K562 (cell line): ENCODE results near the gene OCA2. TPM values are rescaled to one million over a fixed set of nuclear protein-coding genes. Genes with fewer than 3 reads are reported as not detected.

Experiments
- ATAC-seq: fragments of 200-7000 bp; cut with Tn5 transposase; 3 replicates; pipeline ENCODE4 v1.9.1; 2020; ENCODE audit warnings: moderate library complexity
- BruUV-seq: library from RNA; stranded (reverse); fragments of 400-500 nt; replicated peaks from 2 replicates; lab custom pipeline; 2021; lab: Mats Ljungman, UMichigan
- CTCF ChIA-PET: fragments of 300-600 bp; formaldehyde crosslinking; extraction: SDS; loops from one replicate; lab custom pipeline; 2021; ENCODE audit warnings: low intra/inter-chr PET ratio; lab: Yijun Ruan, JAX
- POLR2A ChIA-PET: fragments of 300-600, 350-650 bp; sonication (Branson Sonifier 250); formaldehyde crosslinking; extraction: SDS; loops from one replicate; lab custom pipeline; 2021; ENCODE audit warnings: antibody characterized with exemption, inconsistent platforms; lab: Yijun Ruan, JAX
- DNase-seq, 4 experiments: peaks; one replicate each; pipeline versions ENCODE4 v3.0.0 to v3.0.0-alpha.2; 2011 to 2018; ENCODE audit warnings: low spot score in 3 of 4, mixed read lengths in 3 of 4; ENCODE audit errors: extremely low read depth in 1 of 4
- FAIRE-seq: peaks from 2 replicates; lab custom pipeline; 2011; peaks lifted over from hg19 to GRCh38; lab: Jason Lieb, UNC
- H2AFZ ChIP-seq: 2 replicates; pipeline ENCODE4 v1.6.0; 2011; ENCODE audit warnings: low read depth, low read length, control low read depth, inconsistent platforms
- H3K27ac ChIP-seq: fragments of 200-600 bp; 3 replicates; pipeline ENCODE4 v1.8.0; 2011; ENCODE audit warnings: low read depth, mild to moderate bottlenecking, control low read depth, inconsistent platforms, low read length, moderate library complexity, mixed read lengths; ENCODE audit errors: extremely low read depth
- H3K27me3 ChIP-seq, 2 experiments: fragments of 300-600 bp in 1 of 2; 2 replicates in 1 of 2; 3 replicates in 1 of 2; pipeline versions ENCODE4 v1.6.0 to v1.8.0; 2011; ENCODE audit warnings: inconsistent platforms in 2 of 2, low read length in 2 of 2, mild to moderate bottlenecking in 1 of 2, mixed read lengths in 1 of 2, moderate library complexity in 1 of 2; ENCODE audit not compliant: control insufficient read depth in 2 of 2, insufficient read depth in 2 of 2
- H3K36me3 ChIP-seq: fragments of 300-600 bp; 3 replicates; pipeline ENCODE4 v1.8.0; 2011; ENCODE audit warnings: mild to moderate bottlenecking, low read length, inconsistent platforms; ENCODE audit not compliant: control insufficient read depth, insufficient read depth
- H3K4me1 ChIP-seq, 2 experiments: fragments of 200-600 bp in 1 of 2; replicated peaks in 1 of 2; 2 replicates in 1 of 2; 3 replicates in 1 of 2; pipeline versions ENCODE4 v1.5.1 to v1.8.0; 2011; ENCODE audit warnings: inconsistent platforms in 2 of 2, low read length in 2 of 2, mild to moderate bottlenecking in 1 of 2, mixed read lengths in 1 of 2, moderate library complexity in 1 of 2; ENCODE audit not compliant: control insufficient read depth in 2 of 2, insufficient read depth in 2 of 2
- H3K4me2 ChIP-seq: 2 replicates; pipeline ENCODE4 v1.6.1; 2011; ENCODE audit warnings: low read length, control low read depth, inconsistent platforms, mixed read lengths; ENCODE audit not compliant: insufficient read depth
- H3K4me3 ChIP-seq: fragments of 200-600 bp; sonication (generic), shearing (Covaris generic); 2 replicates; pipeline ENCODE4 v1.5.1; 2016; ENCODE audit warnings: control low read depth, inconsistent platforms
- H3K79me2 ChIP-seq: fragments of 200-600 bp; 3 replicates; pipeline ENCODE4 v1.8.0; 2011; ENCODE audit warnings: low read length, inconsistent platforms; ENCODE audit not compliant: control insufficient read depth, insufficient read depth
- H3K9ac ChIP-seq, 2 experiments: 2 replicates each; pipeline versions ENCODE4 v1.6.0 to v1.6.1; 2011; ENCODE audit warnings: low read depth in 2 of 2, low read length in 2 of 2, control low read depth in 1 of 2, inconsistent platforms in 1 of 2, mild to moderate bottlenecking in 1 of 2, mixed read lengths in 1 of 2; ENCODE audit not compliant: insufficient read depth in 1 of 2
- H3K9me1 ChIP-seq: one replicate; pipeline ENCODE4 v1.6.0; 2011; ENCODE audit warnings: inconsistent platforms, mild to moderate bottlenecking, low read length, moderate library complexity; ENCODE audit not compliant: control insufficient read depth, insufficient read depth
- H3K9me3 ChIP-seq: replicated peaks from 2 replicates; pipeline ENCODE4 v1.5.1; 2011; ENCODE audit warnings: low read depth, low read length, inconsistent platforms; ENCODE audit not compliant: control insufficient read depth, insufficient read depth
- H4K20me1 ChIP-seq: replicated peaks from 2 replicates; pipeline ENCODE4 v1.6.1; 2011; ENCODE audit warnings: low read length, inconsistent platforms, mixed read lengths; ENCODE audit not compliant: control insufficient read depth, insufficient read depth
- ETS2 ChIP-seq: IDR thresholded peaks from 2 replicates; pipeline ENCODE4 v1.6.1; 2016; ENCODE audit warnings: borderline replicate concordance, missing genetic modification characterization, mild to moderate bottlenecking, moderate library complexity, missing compliant biosample characterization; ENCODE audit not compliant: poor library complexity, severe bottlenecking
- EZH2 ChIP-seq: IDR thresholded peaks from 2 replicates; pipeline ENCODE4 v1.6.1; 2012; ENCODE audit warnings: low read depth, mild to moderate bottlenecking, inconsistent platforms, low read length, borderline replicate concordance
- PTRF ChIP-seq: fragments of 450-650 bp; IDR thresholded peaks from 2 replicates; pipeline ENCODE4 v1.6.1; 2016; ENCODE audit warnings: mild to moderate bottlenecking, missing genetic modification characterization, missing compliant biosample characterization
- RBM34 ChIP-seq: fragments of 200-400 bp; formaldehyde crosslinking; IDR thresholded peaks from 2 replicates; pipeline ENCODE4 v1.6.1; 2018; ENCODE audit warnings: low read length, borderline replicate concordance; ENCODE audit not compliant: insufficient read depth
- USF2 ChIP-seq: sonication (generic); formaldehyde crosslinking; IDR thresholded peaks from 2 replicates; pipeline ENCODE4 v1.5.0; 2020; ENCODE audit warnings: missing genetic modification reagents
- WGBS: fragments of 100-300 bp; shearing (Covaris generic); methylation state at CpG from one replicate; pipeline ENCODE4 v1.1.6; 2016; ENCODE audit warnings: low coverage, mixed read lengths; ENCODE audit not compliant: insufficient coverage; ENCODE audit errors: missing lambda C conversion rate; 5-methylcytosine and 5-hydroxymethylcytosine counted together
- in situ Hi-C: fragments of 300-500 bp; cut with MboI; formaldehyde crosslinking; loops from 4 replicates; pipeline ENCODE4 v1.15.0; 2018; ENCODE audit warnings: inconsistent platforms, mixed read lengths
- intact Hi-C: fragments of 100-400 bp; cut with micrococcal nuclease; formaldehyde crosslinking; loops from 2 replicates; pipeline ENCODE4 v1.14.2; 2022
- polyA plus RNA-seq, 8 experiments: library from polyadenylated mRNA; depleted of rRNA in 4 of 8; stranded (reverse) in 5 of 8; unstranded in 3 of 8; fragments of >200 nt; fragmentation: Nextera tagmentation in 2 of 8; fragmentation: Illumina TruSeq in 1 of 8; extraction: Ambion mirVana in 2 of 8; extraction: Trizol in 1 of 8; gene quantifications; 2 replicates each; pipeline versions ENCODE4 v1.2.1 to v1.2.3, GENCODE V29; 2011 to 2014; ENCODE audit warnings: inconsistent platforms in 1 of 8, missing spikeins in 1 of 8
- total RNA-seq, 7 experiments: library from RNA; depleted of rRNA in 6 of 7; stranded (reverse); fragments of >200 nt in 6 of 7; fragmentation: Illumina TruSeq in 2 of 7; extraction: Trizol in 2 of 7; gene quantifications; 2 replicates each; pipeline versions ENCODE4 v1.2.1 to v1.2.3, GENCODE V29; 2011 to 2021; ENCODE audit warnings: low replicate concordance in 1 of 7

Gene OCA2
- total and polyA plus RNA-seq, 9 of the 15 experiments (the other 6 are each of a cell fraction or from before 2014, with no cell fraction given), result 0.07 to 0.59 (median 0.17) TPM; not detected in 1

- H2AFZ ChIP-seq, result no peak overlapping the region
- H3K9me1 ChIP-seq, result no peaks in the 10 kb centered on the region
- in situ Hi-C loops (loop anchor here (25.0 kb wide), 1 partner anchor 1138 kb away; no protein-coding TSS in a partner anchor), intact Hi-C loops (no loop called here)
- H3K9ac ChIP-seq, result no peak overlapping the region
- FAIRE-seq, result no peak
- ChIA-PET CTCF (no interaction called here), POLR2A (interaction anchor here (0.6 kb wide), 1 partner anchor 1650 kb away, joined by 3 read pairs; no protein-coding TSS in a partner anchor)
- no peak overlapping the region for H3K4me3 ChIP-seq
- no peak for ATAC-seq
- BruUV-seq, result no TSS peak
- no peaks in the 10 kb centered on the region; the same call in 1 of the 2 replicates for H4K20me1 ChIP-seq
- no peaks in the 10 kb centered on the region for H3K79me2 ChIP-seq
- H3K36me3 ChIP-seq, result no peaks in the 10 kb centered on the region
- no peak overlapping the region for H3K27ac ChIP-seq
- no peaks in the 10 kb centered on the region; the same call in 1 of the 2 replicates for H3K9me3 ChIP-seq
- no peak for TF ChIP-seq RBM34
- no peak for TF ChIP-seq PTRF (tag)
- TF ChIP-seq EZH2, result no peak
- TF ChIP-seq ETS2, result no peak
- TF ChIP-seq USF2 (CRISPR knock-in tag), result no peak
- H3K4me2 ChIP-seq, result no peak overlapping the region
- no peak for DNase-seq
- peaks cover 0 to 6% of the 10 kb centered on the region in 2 experiments; a peak in 2 of 5 replicates for H3K4me1 ChIP-seq
- WGBS, result 0% methylated on average over 1 of the region's 1 CpG
- peaks cover 0 to 53% of the 10 kb centered on the region in 2 experiments; a peak in 3 of 5 replicates for H3K27me3 ChIP-seq
These were observed 74.2 kb downstream of the OCA2 start for GRCh38 chr15:28024889-28025250.
